ENCODE measurements around the gene P2RY8. TPM values are rescaled to one million over a fixed set of nuclear protein-coding genes. Genes with fewer than 3 reads are reported as not detected.

Gene P2RY8
- polyA plus RNA-seq, 3 donors = 18.9 to 40.0 (median 33.3) TPM

DNA sequence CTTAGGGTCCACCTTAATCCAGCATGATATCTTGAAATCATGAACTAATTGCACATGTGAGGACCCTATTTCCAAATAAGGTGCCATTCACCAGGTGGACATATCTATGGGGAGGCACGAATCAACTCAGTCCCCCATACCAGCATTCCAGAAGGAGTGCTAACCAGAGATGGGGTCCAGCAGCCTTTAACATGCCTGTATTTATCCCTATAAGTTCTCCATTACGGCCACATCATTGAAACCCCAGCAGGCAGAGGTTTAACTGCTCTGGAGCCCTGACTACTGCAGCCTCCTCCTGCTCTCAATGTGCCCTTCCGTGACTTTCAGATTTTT is 81.1 kb downstream of the P2RY8 start:
- peaks cover 15% of the 10 kb centered on the region for H3K79me2 ChIP-seq (ENCODE audit: insufficient read depth, low read length)
- Mint-ChIP-seq H3K27me3 (ENCODE audit: low read depth in 3 of 3) (peaks cover 3 to 9% (median 3%) of the 10 kb centered on the region in 3 donors), H3K27ac (peak overlapping the region in 2 of 7 donors; percentile 2 to 27), H3K4me3 (no peak overlapping the region), H3K4me1 (peaks cover 3% of the 10 kb centered on the region), H3K9me3 (no peaks in the 10 kb centered on the region), H3K36me3 (no peaks in the 10 kb centered on the region)
- no peaks in the 10 kb centered on the region for H3K9me3 ChIP-seq (replicated peaks in 1 of 2; ENCODE audit: control insufficient read depth in 1 of 2, insufficient read depth in 1 of 2, low read length in 2 of 2)
- H3K27ac ChIP-seq (ENCODE audit: low read depth in 1 of 2, low read length in 2 of 2) = no peak overlapping the region
- TF ChIP-seq, protein P1, sequence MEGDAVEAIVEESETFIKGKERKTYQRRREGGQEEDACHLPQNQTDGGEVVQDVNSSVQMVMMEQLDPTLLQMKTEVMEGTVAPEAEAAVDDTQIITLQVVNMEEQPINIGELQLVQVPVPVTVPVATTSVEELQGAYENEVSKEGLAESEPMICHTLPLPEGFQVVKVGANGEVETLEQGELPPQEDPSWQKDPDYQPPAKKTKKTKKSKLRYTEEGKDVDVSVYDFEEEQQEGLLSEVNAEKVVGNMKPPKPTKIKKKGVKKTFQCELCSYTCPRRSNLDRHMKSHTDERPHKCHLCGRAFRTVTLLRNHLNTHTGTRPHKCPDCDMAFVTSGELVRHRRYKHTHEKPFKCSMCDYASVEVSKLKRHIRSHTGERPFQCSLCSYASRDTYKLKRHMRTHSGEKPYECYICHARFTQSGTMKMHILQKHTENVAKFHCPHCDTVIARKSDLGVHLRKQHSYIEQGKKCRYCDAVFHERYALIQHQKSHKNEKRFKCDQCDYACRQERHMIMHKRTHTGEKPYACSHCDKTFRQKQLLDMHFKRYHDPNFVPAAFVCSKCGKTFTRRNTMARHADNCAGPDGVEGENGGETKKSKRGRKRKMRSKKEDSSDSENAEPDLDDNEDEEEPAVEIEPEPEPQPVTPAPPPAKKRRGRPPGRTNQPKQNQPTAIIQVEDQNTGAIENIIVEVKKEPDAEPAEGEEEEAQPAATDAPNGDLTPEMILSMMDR (IDR thresholded peaks at IDR 0.05) = no peak
- WGBS (ENCODE audit: insufficient coverage) = 100% methylated on average over 2 of the region's 3 CpGs
- H3K36me3 ChIP-seq (replicated peaks in 1 of 2; ENCODE audit: control insufficient read depth in 1 of 2, insufficient read depth in 2 of 2, low read length in 2 of 2) = no peaks in the 10 kb centered on the region
- H3K4me1 ChIP-seq (ENCODE audit: control insufficient read depth in 1 of 2, insufficient read depth in 2 of 2, low read length in 2 of 2) = peaks cover 13 to 16% of the 10 kb centered on the region in 2 donors
- H2AFZ ChIP-seq (ENCODE audit: insufficient read depth, low read depth, low read length, poor library complexity, severe bottlenecking) = no peak overlapping the region
- no peaks in the 10 kb centered on the region for H3K27me3 ChIP-seq (ENCODE audit: control insufficient read depth in 2 of 2, insufficient read depth in 2 of 2, low read length in 2 of 2)
- intact Hi-C loops (cut with micrococcal nuclease) = loop anchor here (2.0 to 10.0 kb wide), 4 partner anchors 131 to 1149 kb away; partner anchors contain the start of gene AKAP17A (in 1 of the 2)
- no peak overlapping the region for H3K4me3 ChIP-seq (replicated peaks in 1 of 3; ENCODE audit: low read depth in 2 of 3, low read length in 3 of 3)
- H3K4me2 ChIP-seq (replicated peaks; ENCODE audit: extremely low read depth, low read length, poor library complexity, severe bottlenecking) = no peak overlapping the region
- no peak overlapping the region for H3K9ac ChIP-seq (ENCODE audit: insufficient read depth, low read length, poor library complexity, severe bottlenecking)
- no peak for DNase-seq
- peaks cover 17% of the 10 kb centered on the region for H4K20me1 ChIP-seq (ENCODE audit: insufficient read depth, low read length)

DNA sequence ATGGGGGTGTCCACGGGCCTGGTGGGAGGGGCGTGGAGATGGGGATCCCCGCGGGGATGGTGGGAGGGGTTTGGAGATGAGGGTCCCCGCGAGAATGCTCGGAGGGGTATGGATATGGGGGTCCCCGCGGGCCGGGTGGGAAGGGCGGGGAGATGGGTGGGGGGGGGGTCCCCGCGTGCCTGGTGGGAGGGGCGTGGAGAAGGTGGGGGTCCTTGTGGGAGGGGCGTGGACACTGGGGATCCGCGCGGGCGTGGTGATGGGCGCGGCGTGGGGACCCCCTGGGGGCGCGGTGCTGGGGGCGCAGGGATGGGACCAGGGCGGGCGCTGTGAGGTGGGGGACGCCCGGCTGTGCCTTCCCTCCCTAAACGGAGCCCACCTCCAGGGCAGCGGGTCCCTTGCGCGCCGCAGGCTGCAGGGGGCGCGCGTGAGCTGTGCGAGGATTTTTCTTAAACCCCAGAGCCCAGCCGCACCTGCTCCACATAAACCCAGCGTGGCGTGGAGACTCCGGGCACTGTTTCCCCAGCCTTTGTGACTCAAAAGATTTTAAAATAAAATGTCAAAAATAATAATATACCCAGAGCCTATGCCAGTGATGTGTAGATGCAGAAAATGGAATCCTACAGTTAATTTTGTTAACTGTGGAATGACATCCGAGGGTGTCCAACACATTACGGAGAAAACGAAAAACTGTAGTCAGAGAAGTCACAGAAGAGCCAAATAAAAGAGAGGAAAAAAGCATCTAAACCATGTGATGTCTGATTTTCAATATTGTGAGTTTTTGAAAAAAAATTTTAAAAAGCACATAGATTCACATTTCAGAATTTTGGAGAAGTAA is 82.8 kb downstream of the P2RY8 start:
- Histone ChIP-seq H3K4me2 (replicated peaks; ENCODE audit: extremely low read depth, low read length, poor library complexity, severe bottlenecking) (peak overlapping the region; percentile 90), H3K9me3 (replicated peaks in 1 of 2; ENCODE audit: control insufficient read depth in 1 of 2, insufficient read depth in 1 of 2, low read length in 2 of 2) (peaks cover 0 to 2% of the 10 kb centered on the region in 2 donors), H3K27me3 (ENCODE audit: control insufficient read depth in 2 of 2, insufficient read depth in 2 of 2, low read length in 2 of 2) (no peaks in the 10 kb centered on the region), H2AFZ (ENCODE audit: insufficient read depth, low read depth, low read length, poor library complexity, severe bottlenecking) (peak overlapping the region; percentile 61), H3K4me1 (ENCODE audit: control insufficient read depth in 1 of 2, insufficient read depth in 2 of 2, low read length in 2 of 2) (peaks cover 13 to 16% of the 10 kb centered on the region in 2 donors), H3K9ac (ENCODE audit: insufficient read depth, low read length, poor library complexity, severe bottlenecking) (peak overlapping the region; percentile 51), H3K4me3 (replicated peaks in 1 of 3; ENCODE audit: low read depth in 2 of 3, low read length in 3 of 3) (peak overlapping the region; percentile 45 to 81 (median 76)), H4K20me1 (ENCODE audit: insufficient read depth, low read length) (peaks cover 26% of the 10 kb centered on the region), H3K36me3 (replicated peaks in 1 of 2; ENCODE audit: control insufficient read depth in 1 of 2, insufficient read depth in 2 of 2, low read length in 2 of 2) (no peaks in the 10 kb centered on the region), H3K79me2 (ENCODE audit: insufficient read depth, low read length) (peaks cover 20% of the 10 kb centered on the region), H3K27ac (ENCODE audit: low read depth in 1 of 2, low read length in 2 of 2) (peak overlapping the region; percentile 69 to 95)
- Mint-ChIP-seq H3K27me3 (ENCODE audit: low read depth in 3 of 3) (peaks cover 3 to 9% (median 3%) of the 10 kb centered on the region in 3 donors), H3K36me3 (peaks cover under 1 to 1% of the 10 kb centered on the region in 2 donors), H3K9me3 (peaks cover 2 to 10% (median 3%) of the 10 kb centered on the region in 7 donors), H3K27ac (peak overlapping the region in 5 of 7 donors; percentile 57 to 81 (median 65)), H3K4me3 (peak overlapping the region; percentile 51 to 57), H3K4me1 (peaks cover 3% of the 10 kb centered on the region)
- 2% methylated on average over 15 of the region's 45 CpGs for WGBS (ENCODE audit: insufficient coverage)
- intact Hi-C loops (cut with micrococcal nuclease) = loop anchor here (1.0 to 10.0 kb wide), 10 partner anchors 53 to 1151 kb away; partner anchors contain the start of genes SLC25A6 (in 2 of the 2), AKAP17A (in 1 of the 2) and P2RY8 (in 1 of the 2)
- DNase-seq = peak; percentile 76 to 84 (median 78)
- TF ChIP-seq, protein P1 (IDR thresholded peaks at IDR 0.05) = peak; percentile 99

Measured in CD14-positive monocyte (primary cell).